DOHH2 (cell line): ENCODE measurements around the gene PLIN1.

Experiments
- H3F3A ChIP-seq: fragments of 200-600 bp; sonication (generic), shearing (Covaris generic); 2 replicates; pipeline ENCODE4 v1.6.0; 2016; ENCODE audit warnings: antibody characterized with exemption, mild to moderate bottlenecking; ENCODE audit not compliant: control insufficient read depth, insufficient read depth
- H3K27ac ChIP-seq: fragments of 200-600 bp; sonication (generic); 2 replicates; pipeline ENCODE4 v1.5.1; 2014; ENCODE audit warnings: low read depth, mild to moderate bottlenecking, low read length, moderate library complexity
- H3K27me3 ChIP-seq: fragments of 200-600 bp; sonication (generic); 2 replicates; pipeline ENCODE4 v1.6.1; 2014; ENCODE audit warnings: mild to moderate bottlenecking, low read length, mixed read lengths; ENCODE audit not compliant: control insufficient read depth
- H3K36me3 ChIP-seq: fragments of 200-600 bp; sonication (generic); 2 replicates; pipeline ENCODE4 v1.6.1; 2014; ENCODE audit warnings: mild to moderate bottlenecking, low read length, moderate library complexity, mixed read lengths; ENCODE audit not compliant: control insufficient read depth
- H3K4me1 ChIP-seq: fragments of 200-600 bp; sonication (generic); 2 replicates; pipeline ENCODE4 v1.6.1; 2014; ENCODE audit warnings: mild to moderate bottlenecking, low read length, mixed read lengths; ENCODE audit not compliant: control insufficient read depth
- H3K4me2 ChIP-seq: fragments of 200-600 bp; sonication (generic); 2 replicates; pipeline ENCODE4 v1.6.0; 2014; ENCODE audit warnings: mild to moderate bottlenecking, low read length, moderate library complexity
- H3K4me3 ChIP-seq: fragments of 200-600 bp; sonication (generic); 2 replicates; pipeline ENCODE4 v1.5.1; 2014; ENCODE audit warnings: mild to moderate bottlenecking, low read length, mixed read lengths
- H3K79me2 ChIP-seq: fragments of 200-600 bp; sonication (generic); 2 replicates; pipeline ENCODE4 v1.6.1; 2014; ENCODE audit warnings: mild to moderate bottlenecking, low read length, mixed read lengths; ENCODE audit not compliant: control insufficient read depth
- H3K9me2 ChIP-seq: fragments of 200-600 bp; sonication (generic); replicated peaks from 2 replicates; pipeline ENCODE4 v1.6.1; 2014; ENCODE audit warnings: mild to moderate bottlenecking, low read length, mixed read lengths; ENCODE audit not compliant: control insufficient read depth
- H3K9me3 ChIP-seq: fragments of 200-600 bp; sonication (generic); 2 replicates; pipeline ENCODE4 v1.6.1; 2014; ENCODE audit warnings: antibody characterized with exemption, low read length, mixed read lengths; ENCODE audit not compliant: control insufficient read depth, insufficient read depth
- H4K20me1 ChIP-seq: fragments of 200-600 bp; sonication (generic); 2 replicates; pipeline ENCODE4 v1.6.0; 2014; ENCODE audit warnings: low read depth, mild to moderate bottlenecking, antibody characterized with exemption, low read length, moderate library complexity; ENCODE audit not compliant: control insufficient read depth, insufficient read depth
- EZH2phosphoT487 ChIP-seq: fragments of 200-600 bp; sonication (generic); IDR thresholded peaks from 2 replicates; pipeline ENCODE4 v1.6.1; 2017; ENCODE audit warnings: borderline replicate concordance, mild to moderate bottlenecking, antibody characterized with exemption, low read length, moderate library complexity, mixed read lengths
- TF ChIP-seq, protein P1 (sequence below): fragments of 200-600 bp; sonication (generic); IDR thresholded peaks from one replicate; pipeline ENCODE4 v1.5.1; 2014; ENCODE audit warnings: antibody characterized with exemption, mild to moderate bottlenecking, low read depth, low read length; ENCODE audit not compliant: poor library complexity, severe bottlenecking

PLIN1 gene

DNA sequence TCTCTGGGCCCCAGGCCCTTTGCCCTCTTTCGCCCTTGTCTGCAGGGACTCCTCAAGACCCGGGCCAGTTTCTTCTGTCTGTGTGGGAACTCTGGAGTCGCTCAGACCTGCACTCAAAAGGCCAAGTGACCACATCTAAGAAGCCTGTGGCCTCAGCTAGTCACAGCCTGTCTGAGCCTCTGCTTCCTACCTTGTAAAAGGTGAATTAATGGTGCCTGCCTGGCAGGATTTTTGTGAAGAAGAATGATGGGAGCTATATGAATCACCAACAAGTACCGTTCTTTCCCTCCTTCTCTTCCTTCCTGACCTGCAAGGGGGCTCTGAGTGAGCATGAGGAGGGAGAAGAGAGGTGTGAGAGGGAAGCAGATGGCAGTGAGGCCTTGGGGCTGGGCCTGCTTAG, 7.5 kb downstream of the PLIN1 start:
- Histone ChIP-seq H3F3A (no peaks in the 10 kb centered on the region), H3K79me2 (no peaks in the 10 kb centered on the region), H4K20me1 (no peaks in the 10 kb centered on the region), H3K4me2 (no peak overlapping the region), H3K27ac (no peak overlapping the region), H3K27me3 (0 out of 2 replicates have a peak, but pooled peaks cover 2% of the 10 kb centered on the region), H3K4me1 (no peaks in the 10 kb centered on the region), H3K9me2 (no peaks in the 10 kb centered on the region), H3K4me3 (no peak overlapping the region), H3K36me3 (no peaks in the 10 kb centered on the region), H3K9me3 (no peaks in the 10 kb centered on the region)
- no peak for TF ChIP-seq EZH2phosphoT487
- TF ChIP-seq, protein P1, sequence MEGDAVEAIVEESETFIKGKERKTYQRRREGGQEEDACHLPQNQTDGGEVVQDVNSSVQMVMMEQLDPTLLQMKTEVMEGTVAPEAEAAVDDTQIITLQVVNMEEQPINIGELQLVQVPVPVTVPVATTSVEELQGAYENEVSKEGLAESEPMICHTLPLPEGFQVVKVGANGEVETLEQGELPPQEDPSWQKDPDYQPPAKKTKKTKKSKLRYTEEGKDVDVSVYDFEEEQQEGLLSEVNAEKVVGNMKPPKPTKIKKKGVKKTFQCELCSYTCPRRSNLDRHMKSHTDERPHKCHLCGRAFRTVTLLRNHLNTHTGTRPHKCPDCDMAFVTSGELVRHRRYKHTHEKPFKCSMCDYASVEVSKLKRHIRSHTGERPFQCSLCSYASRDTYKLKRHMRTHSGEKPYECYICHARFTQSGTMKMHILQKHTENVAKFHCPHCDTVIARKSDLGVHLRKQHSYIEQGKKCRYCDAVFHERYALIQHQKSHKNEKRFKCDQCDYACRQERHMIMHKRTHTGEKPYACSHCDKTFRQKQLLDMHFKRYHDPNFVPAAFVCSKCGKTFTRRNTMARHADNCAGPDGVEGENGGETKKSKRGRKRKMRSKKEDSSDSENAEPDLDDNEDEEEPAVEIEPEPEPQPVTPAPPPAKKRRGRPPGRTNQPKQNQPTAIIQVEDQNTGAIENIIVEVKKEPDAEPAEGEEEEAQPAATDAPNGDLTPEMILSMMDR = no peak

DNA sequence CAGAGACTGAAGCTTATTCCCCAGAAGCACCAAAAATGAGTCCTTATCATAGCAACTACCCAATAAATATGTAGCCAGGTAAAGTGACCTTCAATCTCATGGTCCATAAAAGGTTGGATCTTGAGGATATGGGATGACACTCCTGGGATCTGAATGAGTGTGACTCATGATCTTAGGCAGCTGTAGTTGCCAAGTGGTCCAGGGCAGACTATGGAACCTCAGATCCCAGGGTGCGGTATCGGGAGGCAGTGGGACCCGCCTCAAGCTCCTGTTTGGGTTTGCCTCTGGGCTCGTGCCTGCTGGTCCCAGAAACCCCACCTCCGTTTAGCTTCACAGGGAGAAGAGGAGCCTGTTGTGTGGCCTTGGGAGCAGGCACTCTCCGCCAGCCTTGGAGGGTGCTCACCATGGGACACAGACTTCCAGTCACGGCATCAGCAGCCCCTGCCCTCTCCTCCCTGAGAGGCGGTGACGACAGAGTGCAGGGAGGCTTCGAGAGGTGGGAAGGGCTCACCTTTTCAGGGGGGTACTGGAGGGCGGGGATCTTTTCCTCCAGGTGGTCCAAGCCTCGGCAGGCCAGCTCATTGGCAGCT, 8.1 kb downstream of the PLIN1 start:
- no peak overlapping the region for H3K4me3 ChIP-seq
- no peak overlapping the region for H3K27ac ChIP-seq
- no peaks in the 10 kb centered on the region for H3F3A ChIP-seq

DNA sequence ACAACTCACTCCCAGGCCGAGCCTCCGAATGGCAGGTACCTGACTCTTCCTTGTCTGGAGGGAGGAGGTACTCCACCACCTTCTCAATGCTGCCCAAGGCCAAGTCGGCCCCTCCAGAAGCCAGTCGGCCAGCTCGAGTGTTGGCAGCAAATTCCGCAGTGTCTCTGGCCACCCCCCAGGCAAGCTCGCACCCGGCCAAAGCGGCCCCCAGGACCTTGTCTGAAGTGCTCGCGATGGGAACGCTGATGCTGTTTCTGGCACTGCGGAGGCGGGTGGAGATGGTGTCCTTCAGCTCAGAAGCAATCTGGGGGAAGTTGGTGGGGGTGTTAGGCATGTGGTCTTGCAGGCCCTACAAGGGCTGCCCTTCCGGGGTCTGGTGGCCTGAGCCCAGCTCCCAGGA, 9.2 kb downstream of the PLIN1 start:
- Histone ChIP-seq H3K27me3 (peaks cover 13% of the 10 kb centered on the region), H3F3A (peaks cover 2% of the 10 kb centered on the region; the same call in 1 of the 2 replicates)

More for the DNA sequence above, 8.1 kb downstream of the PLIN1 start:
- Histone ChIP-seq H4K20me1 (no peaks in the 10 kb centered on the region), H3K9me2 (no peaks in the 10 kb centered on the region), H3K9me3 (no peaks in the 10 kb centered on the region), H3K36me3 (no peaks in the 10 kb centered on the region), H3K4me2 (no peak overlapping the region), H3K27me3 (peaks cover 7% of the 10 kb centered on the region), H3K4me1 (no peaks in the 10 kb centered on the region), H3K79me2 (no peaks in the 10 kb centered on the region)
- TF ChIP-seq, protein P1 = no peak
- TF ChIP-seq EZH2phosphoT487 = no peak

More for the DNA sequence above, 9.2 kb downstream of the PLIN1 start:
- H3K36me3 ChIP-seq = no peaks in the 10 kb centered on the region
- no peaks in the 10 kb centered on the region for H4K20me1 ChIP-seq
- H3K4me1 ChIP-seq = no peaks in the 10 kb centered on the region
- no peak overlapping the region for H3K4me2 ChIP-seq
- no peaks in the 10 kb centered on the region for H3K9me3 ChIP-seq
- no peak overlapping the region for H3K27ac ChIP-seq
- H3K4me3 ChIP-seq = no peak overlapping the region
- TF ChIP-seq, protein P1 = no peak
- no peak for TF ChIP-seq EZH2phosphoT487
- H3K9me2 ChIP-seq = no peaks in the 10 kb centered on the region
- H3K79me2 ChIP-seq = no peaks in the 10 kb centered on the region
